Adipose tissue (tissue), 3 donors: ENCODE data around the gene SMARCA4. TPM values are rescaled to one million over a fixed set of nuclear protein-coding genes. Genes with fewer than 3 reads are reported as not detected.

Experiments
- H3K27ac ChIP-seq: one replicate; pipeline ENCODE4 v1.5.1; 2013; ENCODE audit warnings: low read depth, low read length
- WGBS, 3 donors: extraction: QIAGEN DNeasy Blood & Tissue Kit; methylation state at CpG; one replicate each; pipeline ENCODE4 v1.1.7; 2013; 5-methylcytosine and 5-hydroxymethylcytosine counted together
- polyA plus RNA-seq, 3 donors: library from polyadenylated mRNA; stranded (reverse); fragments of 200-250 nt; gene quantifications; one replicate each; pipeline ENCODE4 v1.2.3, GENCODE V29; 2013
- donor health status: healthy with polysubstance abuse.
- donor health status: Bipolar disorder and iron deficiency.
- donor health status: healthy.

The SMARCA4 gene
- polyA plus RNA-seq, 3 donors: 22.5 to 42.5 (median 37.7) TPM

GRCh38 chr19:10968527-10969135, 7.8 kb downstream of the SMARCA4 start:
- WGBS, 3 donors: 61 to 70% (median 70%) methylated on average over 10 of the region's 10 CpGs
- H3K27ac ChIP-seq: no peak overlapping the region

- WGBS, 3 donors: 81 to 92% (median 89%) methylated on average over 8 of the region's 8 CpGs
Observed at GRCh38 chr19:10971107-10971726, 10.4 kb downstream of the SMARCA4 start.

GRCh38 chr19:10975374-10976130, 14.7 kb downstream of the SMARCA4 start:
- WGBS, 3 donors: 55 to 57% (median 56%) methylated on average over 19 of the region's 19 CpGs
- H3K27ac ChIP-seq: no peak overlapping the region

More at GRCh38 chr19:10971107-10971726, 10.4 kb downstream of the SMARCA4 start:
- no peak overlapping the region for H3K27ac ChIP-seq

GRCh38 chr19:10976131-10976892, 15.5 kb downstream of the SMARCA4 start:
- H3K27ac ChIP-seq: no peak overlapping the region
- WGBS, 3 donors: 65 to 69% (median 67%) methylated on average over 19 of the region's 19 CpGs

GRCh38 chr19:10977742-10978092, 16.9 kb downstream of the SMARCA4 start:
- WGBS, 3 donors: 77 to 85% (median 78%) methylated on average over 5 of the region's 5 CpGs
- no peak overlapping the region for H3K27ac ChIP-seq

GRCh38 chr19:10979951-10980381, 19.1 kb downstream of the SMARCA4 start:
- no peak overlapping the region for H3K27ac ChIP-seq
- WGBS, 3 donors: 64 to 85% (median 72%) methylated on average over 15 of the region's 15 CpGs

- WGBS, 3 donors: 87 to 89% (median 87%) methylated on average over 8 of the region's 8 CpGs
- H3K27ac ChIP-seq: no peak overlapping the region
Observed at GRCh38 chr19:10981252-10981895, 20.5 kb downstream of the SMARCA4 start.

GRCh38 chr19:10983026-10983425, 22.2 kb downstream of the SMARCA4 start:
- H3K27ac ChIP-seq: no peak overlapping the region
- WGBS, 3 donors: 73 to 89% (median 74%) methylated on average over 6 of the region's 6 CpGs

- WGBS, 3 donors: 90 to 93% (median 93%) methylated on average over 21 of the region's 21 CpGs
- H3K27ac ChIP-seq: no peak overlapping the region
Observed at GRCh38 chr19:10984166-10984735, 23.4 kb downstream of the SMARCA4 start.

- WGBS, 3 donors: 88 to 91% (median 90%) methylated on average over 10 of the region's 10 CpGs
- no peak overlapping the region for H3K27ac ChIP-seq
Observed at GRCh38 chr19:10985502-10985901, 24.7 kb downstream of the SMARCA4 start.

GRCh38 chr19:10986301-10987127, 25.7 kb downstream of the SMARCA4 start:
- no peak overlapping the region for H3K27ac ChIP-seq
- WGBS, 3 donors: 93 to 96% (median 95%) methylated on average over 32 of the region's 32 CpGs

- WGBS, 3 donors: 92 to 94% (median 94%) methylated on average over 26 to 32 of the region's 32 CpGs
- no peak overlapping the region for H3K27ac ChIP-seq
Observed at GRCh38 chr19:10987571-10988297, 26.9 kb downstream of the SMARCA4 start.

GRCh38 chr19:10988380-10988779, 27.6 kb downstream of the SMARCA4 start:
- 77 to 96% (median 91%) methylated on average over 2 of the region's 2 CpGs for WGBS, 3 donors
- no peak overlapping the region for H3K27ac ChIP-seq

- H3K27ac ChIP-seq: no peak overlapping the region
- WGBS, 3 donors: 89 to 94% (median 90%) methylated on average over 12 of the region's 12 CpGs
Observed at GRCh38 chr19:10988921-10989320, 28.1 kb downstream of the SMARCA4 start.

- WGBS, 3 donors: 93 to 96% (median 94%) methylated on average over 20 of the region's 20 CpGs
- H3K27ac ChIP-seq: no peak overlapping the region
Observed at GRCh38 chr19:10991076-10991475, 30.2 kb downstream of the SMARCA4 start.

- 95 to 99% (median 96%) methylated on average over 8 to 9 of the region's 9 CpGs for WGBS, 3 donors
- no peak overlapping the region for H3K27ac ChIP-seq
Observed at GRCh38 chr19:10991521-10992081, 30.8 kb downstream of the SMARCA4 start.
